Fibroblast of lung (primary cell): ENCODE measurements around the gene TMEM120B. TPM values are rescaled to one million over a fixed set of nuclear protein-coding genes. Genes with fewer than 3 reads are reported as not detected.
"Not testable (repeated sequence)": the region's sequence is repeated elsewhere in the genome, so short reads cannot be mapped to it uniquely, and the experiment has no call there.

Source experiments
- DNase-seq, 2 donors: peaks; one replicate each; pipeline versions ENCODE4 v3.0.0 to v3.0.0-alpha.2; 2010; ENCODE audit warnings: low read depth in 2 of 2
- H2AFZ ChIP-seq: 2 replicates; pipeline ENCODE4 v1.5.1; 2012; ENCODE audit warnings: low read length, control low read depth, inconsistent platforms
- H3K27ac ChIP-seq: 2 replicates; pipeline ENCODE4 v1.5.1; 2011; ENCODE audit warnings: low read length, control low read depth; ENCODE audit not compliant: insufficient read depth
- H3K27me3 ChIP-seq: 2 replicates; pipeline ENCODE4 v1.5.1; 2011; ENCODE audit warnings: mild to moderate bottlenecking, low read length; ENCODE audit not compliant: control insufficient read depth, insufficient read depth
- H3K36me3 ChIP-seq: 2 replicates; pipeline ENCODE4 v1.5.1; 2011; ENCODE audit warnings: low read length; ENCODE audit not compliant: control insufficient read depth, insufficient read depth
- H3K4me1 ChIP-seq: 2 replicates; pipeline ENCODE4 v1.5.1; 2011; ENCODE audit warnings: low read length; ENCODE audit not compliant: control insufficient read depth, insufficient read depth; ENCODE audit errors: extremely low read depth
- H3K4me2 ChIP-seq: 2 replicates; pipeline ENCODE4 v1.5.1; 2011; ENCODE audit warnings: low read length, control low read depth; ENCODE audit not compliant: insufficient read depth; ENCODE audit errors: extremely low read depth
- H3K4me3 ChIP-seq, 4 experiments: fragments of 200-600 bp in 1 of 4; sonication (generic) in 1 of 4; replicated peaks in 1 of 4; 2 replicates each; pipeline ENCODE4 v1.5.1; 2011 to 2016; ENCODE audit warnings: low read length in 4 of 4, low read depth in 3 of 4, mild to moderate bottlenecking in 3 of 4, control low read depth in 2 of 4, inconsistent platforms in 1 of 4, mixed read lengths in 1 of 4; ENCODE audit not compliant: insufficient read depth in 1 of 4; ENCODE audit errors: control extremely low read depth in 1 of 4
- H3K79me2 ChIP-seq: 2 replicates; pipeline ENCODE4 v1.5.1; 2012; ENCODE audit warnings: mild to moderate bottlenecking, low read length, inconsistent platforms; ENCODE audit not compliant: control insufficient read depth, insufficient read depth
- H3K9ac ChIP-seq: 2 replicates; pipeline ENCODE4 v1.5.1; 2011; ENCODE audit warnings: mild to moderate bottlenecking, low read length, control low read depth; ENCODE audit not compliant: insufficient read depth
- H3K9me3 ChIP-seq: 2 replicates; pipeline ENCODE4 v1.5.1; 2012; ENCODE audit warnings: low read depth, low read length; ENCODE audit not compliant: control insufficient read depth, insufficient read depth
- H4K20me1 ChIP-seq: 2 replicates; pipeline ENCODE4 v1.5.1; 2011; ENCODE audit warnings: low read length; ENCODE audit not compliant: control insufficient read depth, insufficient read depth; ENCODE audit errors: extremely low read depth
- CTCF ChIP-seq, 2 donors: IDR thresholded peaks in 1 of 2; conservative IDR thresholded peaks in 1 of 2; 1 replicate in 1 of 2; 2 replicates in 1 of 2; pipeline ENCODE4 v1.5.1; 2011 to 2012; ENCODE audit warnings: low read length in 2 of 2, control low read depth in 1 of 2, inconsistent platforms in 1 of 2, low read depth in 1 of 2, mild to moderate bottlenecking in 1 of 2
- EZH2 ChIP-seq: IDR thresholded peaks from 2 replicates; pipeline ENCODE4 v1.5.1; 2012; ENCODE audit warnings: low read length, control low read depth, mild to moderate bottlenecking; ENCODE audit errors: missing control alignments
- polyA plus RNA-seq, 2 donors: library from polyadenylated mRNA; depleted of rRNA in 1 of 2; stranded (reverse) in 1 of 2; unstranded in 1 of 2; fragments of >200 nt; gene quantifications; 2 replicates each; pipeline ENCODE4 v1.2.1, GENCODE V29; 2011 to 2012; ENCODE audit warnings: missing spikeins in 1 of 2
- total RNA-seq: library from RNA; depleted of rRNA; stranded (reverse); fragments of >200 nt; gene quantifications from 2 replicates; pipeline ENCODE4 v1.2.1, GENCODE V29; 2014

Gene TMEM120B
- total and polyA plus RNA-seq, 2 donors (not counting 1 experiment from before 2014, with no cell fraction given) = 8.6 TPM

- H3K9ac ChIP-seq = no peak overlapping the region
- H3K36me3 ChIP-seq = no peaks in the 10 kb centered on the region
- H2AFZ ChIP-seq = no peak overlapping the region
- H3K4me3 ChIP-seq = no peak overlapping the region
- H3K4me2 ChIP-seq = no peak overlapping the region
- no peaks in the 10 kb centered on the region for H3K27me3 ChIP-seq
- no peak for DNase-seq
- H3K79me2 ChIP-seq = no peaks in the 10 kb centered on the region
- H3K4me1 ChIP-seq = peaks cover 16% of the 10 kb centered on the region
- H3K27ac ChIP-seq = no peak overlapping the region
- no peaks in the 10 kb centered on the region for H4K20me1 ChIP-seq
- TF ChIP-seq EZH2 = no peak
- no peak for TF ChIP-seq CTCF (conservative IDR thresholded peaks at IDR 0.05 in 1 of 2, IDR thresholded peaks at IDR 0.05 in 1 of 2; ENCODE audit: low read depth in 1 of 2, low read length in 2 of 2)
- H3K9me3 ChIP-seq = no peaks in the 10 kb centered on the region
Observed at GRCh38 chr12:121789800-121790728, 77.5 kb downstream of the TMEM120B start.

GRCh38 chr12:121790785-121791184 lies 78.2 kb downstream of the TMEM120B start:
- DNase-seq, H3K27me3 ChIP-seq, H3K4me3 ChIP-seq, H3K9ac ChIP-seq, H3K9me3 ChIP-seq, H2AFZ ChIP-seq, H4K20me1 ChIP-seq, H3K36me3 ChIP-seq, H3K79me2 ChIP-seq, H3K4me2 ChIP-seq, H3K27ac ChIP-seq: not testable (repeated sequence)
- H3K4me1 ChIP-seq = peaks cover 20% of the 10 kb centered on the region

- Histone ChIP-seq H4K20me1 (no peaks in the 10 kb centered on the region), H3K27me3 (no peaks in the 10 kb centered on the region), H3K9me3 (no peaks in the 10 kb centered on the region), H3K36me3 (peaks cover 8% of the 10 kb centered on the region), H3K27ac (no peak overlapping the region), H3K4me3 (no peak overlapping the region), H3K4me2 (no peak overlapping the region), H3K9ac (no peak overlapping the region), H3K4me1 (peaks cover 24% of the 10 kb centered on the region), H2AFZ (no peak overlapping the region), H3K79me2 (peaks cover 11% of the 10 kb centered on the region)
- TF ChIP-seq EZH2 (no peak), CTCF (conservative IDR thresholded peaks at IDR 0.05 in 1 of 2, IDR thresholded peaks at IDR 0.05 in 1 of 2; ENCODE audit: low read depth in 1 of 2, low read length in 2 of 2) (no peak)
- DNase-seq = no peak
Observed at GRCh38 chr12:121791671-121792551, 79.4 kb downstream of the TMEM120B start.
